ENCODE data around the gene RNASE7. TPM values are rescaled to one million over a fixed set of nuclear protein-coding genes. Genes with fewer than 3 reads are reported as not detected.

Gene RNASE7
- total RNA-seq, 4 donors from 2014 or later: not detected

DNA sequence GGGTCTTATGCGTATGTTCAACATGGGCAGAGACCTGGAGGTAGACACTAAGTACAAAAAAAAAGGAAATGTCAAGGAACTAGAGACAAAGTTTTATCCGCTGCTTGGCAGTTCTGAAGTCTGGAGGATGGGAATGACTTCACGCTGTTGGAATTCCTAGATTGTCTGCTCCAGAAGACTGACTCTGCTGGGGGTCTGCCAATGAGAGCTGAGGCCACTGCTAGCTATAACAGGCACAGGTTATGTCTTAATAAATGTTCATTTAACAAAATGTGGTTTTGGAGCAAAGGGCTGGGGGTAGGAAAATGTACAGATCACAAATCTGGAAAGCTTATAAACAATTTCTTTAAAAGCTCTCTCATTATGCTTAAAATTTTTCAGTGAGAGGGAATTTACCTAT lies 21.3 kb downstream of the RNASE7 start:
- TF ChIP-seq, protein P1, sequence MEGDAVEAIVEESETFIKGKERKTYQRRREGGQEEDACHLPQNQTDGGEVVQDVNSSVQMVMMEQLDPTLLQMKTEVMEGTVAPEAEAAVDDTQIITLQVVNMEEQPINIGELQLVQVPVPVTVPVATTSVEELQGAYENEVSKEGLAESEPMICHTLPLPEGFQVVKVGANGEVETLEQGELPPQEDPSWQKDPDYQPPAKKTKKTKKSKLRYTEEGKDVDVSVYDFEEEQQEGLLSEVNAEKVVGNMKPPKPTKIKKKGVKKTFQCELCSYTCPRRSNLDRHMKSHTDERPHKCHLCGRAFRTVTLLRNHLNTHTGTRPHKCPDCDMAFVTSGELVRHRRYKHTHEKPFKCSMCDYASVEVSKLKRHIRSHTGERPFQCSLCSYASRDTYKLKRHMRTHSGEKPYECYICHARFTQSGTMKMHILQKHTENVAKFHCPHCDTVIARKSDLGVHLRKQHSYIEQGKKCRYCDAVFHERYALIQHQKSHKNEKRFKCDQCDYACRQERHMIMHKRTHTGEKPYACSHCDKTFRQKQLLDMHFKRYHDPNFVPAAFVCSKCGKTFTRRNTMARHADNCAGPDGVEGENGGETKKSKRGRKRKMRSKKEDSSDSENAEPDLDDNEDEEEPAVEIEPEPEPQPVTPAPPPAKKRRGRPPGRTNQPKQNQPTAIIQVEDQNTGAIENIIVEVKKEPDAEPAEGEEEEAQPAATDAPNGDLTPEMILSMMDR (IDR thresholded peaks at IDR 0.05; ENCODE audit: low read depth): no peak

DNA sequence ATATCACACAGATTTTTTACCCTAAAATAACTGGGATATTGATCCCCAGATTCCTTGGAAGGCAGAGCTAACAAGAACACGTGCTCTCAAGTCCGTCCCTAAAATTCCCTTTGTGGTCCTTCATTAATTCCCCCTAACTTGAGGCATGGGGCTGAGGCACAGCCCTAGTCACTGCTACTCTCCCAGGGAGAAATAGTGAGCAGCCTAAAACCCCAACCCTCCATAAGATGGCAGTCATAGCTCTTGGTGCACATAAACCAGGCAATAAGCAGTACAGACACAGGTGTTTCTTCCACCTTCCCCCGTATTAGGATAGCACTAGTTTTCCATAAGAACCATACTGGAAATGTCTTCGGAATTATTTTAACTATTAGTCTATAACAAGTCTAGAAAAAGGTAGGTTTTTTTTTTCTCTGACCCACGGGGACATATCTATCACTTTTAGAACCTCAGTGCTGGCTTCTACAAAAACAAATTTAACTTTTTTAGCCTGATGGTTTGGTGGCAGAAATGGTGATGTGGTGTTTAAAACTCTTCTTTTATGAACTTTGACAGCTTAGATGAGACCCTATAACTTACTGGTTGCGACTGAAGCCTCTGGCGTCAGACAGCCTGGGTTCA lies 24.8 kb downstream of the RNASE7 start:
- TF ChIP-seq, protein P1 (IDR thresholded peaks at IDR 0.05; ENCODE audit: low read depth): no peak

DNA sequence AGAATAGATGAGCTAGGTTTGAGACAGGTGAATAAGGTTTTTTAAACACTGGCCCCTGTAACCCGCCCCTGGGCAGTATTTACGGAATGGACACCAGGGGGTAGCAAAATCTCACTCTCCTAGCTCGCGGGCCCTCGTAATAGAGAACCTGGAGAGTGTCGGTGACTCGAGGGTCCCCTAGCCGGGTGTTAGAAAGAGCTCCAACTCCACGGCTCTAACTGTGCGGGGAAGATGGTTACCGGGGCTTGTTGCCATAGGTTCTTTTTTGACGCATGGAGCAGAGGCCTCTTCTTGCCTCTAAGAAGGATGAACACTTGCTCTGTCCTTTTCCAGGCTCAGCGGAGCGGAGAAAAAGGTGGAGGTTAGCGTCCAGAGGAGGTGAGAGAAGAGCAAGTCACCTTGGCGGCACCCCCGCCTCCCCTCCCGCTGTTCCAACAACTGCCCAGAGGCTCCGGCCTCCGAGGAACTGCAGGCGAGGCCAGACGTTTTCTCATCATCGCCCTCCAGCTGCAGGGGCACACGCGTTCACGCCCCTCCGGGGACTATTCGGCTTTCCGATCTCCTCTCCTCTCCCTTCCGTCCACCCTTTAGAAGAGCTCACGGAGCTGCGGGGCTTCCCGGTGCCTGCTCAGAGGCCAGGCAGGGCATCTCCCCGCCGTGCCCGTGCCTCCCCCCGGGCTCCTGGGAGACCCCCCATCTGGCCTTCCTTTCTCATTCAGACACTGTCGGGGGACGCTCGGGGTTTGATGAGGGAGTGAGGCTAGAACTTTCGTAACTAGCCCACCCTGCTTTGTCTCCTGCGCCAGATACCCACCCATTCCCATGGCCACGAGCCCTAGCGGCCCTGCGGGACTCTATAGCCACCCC lies 26.6 kb downstream of the RNASE7 start:
- TF ChIP-seq, protein P1 (IDR thresholded peaks at IDR 0.05; ENCODE audit: low read depth): no peak

DNA sequence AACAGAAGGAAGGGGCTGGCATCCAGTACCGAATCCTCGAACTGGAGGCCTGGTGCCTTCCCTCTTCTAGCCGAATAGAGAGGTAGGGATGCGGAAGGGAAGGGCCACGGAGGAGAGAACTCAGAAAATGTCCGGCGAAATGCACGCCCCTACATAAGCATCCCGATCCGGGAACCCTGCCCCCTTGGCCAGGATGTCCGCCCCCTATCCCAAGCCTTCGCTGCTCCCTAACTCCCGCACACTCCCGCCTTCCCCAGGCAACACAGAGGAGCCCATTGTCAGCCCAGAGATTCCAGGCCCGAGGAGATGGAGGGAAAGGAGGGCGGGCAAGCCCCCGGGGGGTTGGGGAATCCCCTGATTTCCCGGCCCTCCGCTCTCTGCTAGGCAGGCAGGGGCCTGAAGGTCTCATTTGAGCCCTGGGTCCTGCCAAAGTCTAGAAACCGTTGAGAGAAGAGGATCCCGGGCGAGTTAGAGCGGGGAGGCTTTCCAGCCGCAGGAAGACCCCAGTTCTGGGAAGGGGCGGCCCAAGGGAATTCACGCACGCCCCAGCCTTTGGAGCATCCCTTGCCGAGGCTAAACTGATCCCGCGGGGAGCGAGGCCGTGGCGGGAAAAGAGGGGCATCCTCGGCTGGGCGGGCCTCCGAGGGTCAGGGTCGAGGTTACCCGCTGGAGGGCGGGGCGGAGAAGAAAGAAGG lies 27.4 kb downstream of the RNASE7 start:
- TF ChIP-seq, protein P1 (IDR thresholded peaks at IDR 0.05; ENCODE audit: low read depth): no peak

DNA sequence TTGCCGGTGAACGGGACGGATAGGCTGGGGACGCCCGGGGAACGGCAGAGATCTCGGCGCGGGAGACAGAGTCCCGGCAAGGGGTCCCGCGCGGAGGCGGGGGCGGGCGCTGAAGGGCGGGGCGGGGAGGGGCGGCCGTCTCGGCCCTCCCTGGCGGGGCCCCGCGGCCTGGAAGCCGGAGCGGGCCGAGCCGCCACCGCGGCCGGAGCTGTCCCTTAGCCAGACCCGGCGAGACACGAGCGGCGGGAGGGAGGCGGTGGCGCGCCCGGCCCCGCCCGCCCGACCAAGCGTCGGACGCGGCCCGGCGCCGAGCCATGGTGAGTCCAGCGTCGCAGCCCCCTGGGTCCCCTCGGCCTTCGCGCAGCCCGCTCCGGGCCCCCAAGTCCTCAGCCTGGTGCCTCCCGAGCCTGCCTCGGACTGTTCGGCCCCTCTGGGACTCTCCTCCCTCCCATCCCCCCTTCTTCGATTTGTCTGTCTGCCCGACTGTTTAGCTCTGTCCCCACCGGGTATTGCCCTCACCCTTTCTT lies 28.0 kb downstream of the RNASE7 start, which contains the start of gene ARHGEF40:
ARHGEF40 (plus strand) TSS at position 222 of the 527 bp plus-strand sequence; CDS start at position 315, 93 bp downstream.
- TF ChIP-seq, protein P1 (IDR thresholded peaks at IDR 0.05; ENCODE audit: low read depth): no peak

DNA sequence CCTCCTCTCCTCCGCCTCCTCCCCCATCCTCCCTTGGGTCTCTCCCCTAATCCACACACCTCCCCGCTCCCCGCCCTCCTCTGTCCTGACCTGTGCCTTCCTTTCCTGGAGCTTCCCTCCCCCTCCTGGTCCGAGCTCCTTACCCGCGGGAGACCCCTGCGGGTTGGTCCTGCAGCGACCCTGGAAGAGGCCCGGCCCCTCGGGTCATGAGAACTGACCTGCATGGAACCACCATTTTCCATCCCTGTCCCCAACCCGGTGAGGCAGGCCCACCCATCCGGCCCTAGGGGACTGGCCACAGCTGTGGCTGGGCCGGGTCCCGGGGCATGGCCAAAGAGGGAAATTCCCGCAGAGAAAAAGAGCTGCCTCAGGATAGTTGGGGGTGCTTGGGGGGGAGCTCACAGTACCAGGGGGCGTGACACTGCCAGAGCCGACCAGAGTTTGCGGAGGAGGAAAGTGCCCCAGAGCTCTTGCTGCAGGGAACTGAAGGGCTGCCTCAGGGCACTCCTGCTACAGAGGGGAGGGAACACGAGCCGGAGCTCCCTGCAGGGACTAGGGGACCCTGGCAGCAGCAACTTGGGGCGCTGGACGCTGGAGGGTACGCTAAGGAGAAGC lies 28.6 kb downstream of the RNASE7 start:
- TF ChIP-seq, protein P1 (IDR thresholded peaks at IDR 0.05; ENCODE audit: low read depth): no peak
